GM23338 (cell line): ENCODE results near the gene ETF1.

ENCODE experiments used
- CTCF ChIP-seq, 2 experiments: fragments of 200-600 bp in 1 of 2; sonication (generic) in 1 of 2; conservative IDR thresholded peaks; 2 replicates each; pipeline versions ENCODE4 v1.5.1 to v1.6.1; 2016 to 2017; ENCODE audit warnings: antibody characterized with exemption in 2 of 2, low read depth in 2 of 2, mild to moderate bottlenecking in 2 of 2, moderate library complexity in 1 of 2
- EZH2 ChIP-seq: fragments of 200-600 bp; sonication (generic); IDR thresholded peaks from one replicate; pipeline ENCODE4 v1.8.0; 2017; ENCODE audit warnings: antibody characterized with exemption, mild to moderate bottlenecking, low read depth; ENCODE audit not compliant: unreplicated experiment
- POLR2AphosphoS5 ChIP-seq: IDR thresholded peaks from 2 replicates; pipeline ENCODE4 v1.6.1; 2016; ENCODE audit warnings: antibody characterized with exemption, low read depth

DNA sequence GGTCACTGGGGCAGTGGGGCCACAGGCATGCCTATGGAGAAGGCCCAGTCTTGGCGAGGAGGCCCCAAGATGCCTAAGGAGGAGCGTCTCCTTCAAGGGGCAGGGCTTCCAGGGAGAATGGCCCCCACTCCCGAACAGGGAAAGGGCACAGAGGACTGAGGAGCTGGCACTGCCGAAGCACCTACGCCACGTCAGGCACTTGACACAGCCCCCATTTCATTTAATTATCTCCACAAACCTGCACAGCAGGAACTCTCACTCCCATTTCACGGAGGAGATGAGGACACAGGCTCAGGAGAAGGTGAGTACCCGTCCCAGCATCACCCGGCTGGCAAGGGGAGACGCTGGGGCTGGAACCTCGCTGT, 51.8 kb downstream of the ETF1 start:
- TF ChIP-seq CTCF (conservative IDR thresholded peaks at IDR 0.05; ENCODE audit: low read depth in 2 of 2) (no peak), POLR2AphosphoS5 (no peak), EZH2 (no peak)
